HT-29 (cell line): ENCODE measurements around the gene TSSK3. TPM values are rescaled to one million over a fixed set of nuclear protein-coding genes. Genes with fewer than 3 reads are reported as not detected.

Experiments
- DNase-seq: peaks from one replicate; pipeline ENCODE4 v3.0.0-alpha.2; 2015; ENCODE audit warnings: low spot score
- total RNA-seq: library from RNA; depleted of rRNA; stranded (reverse); fragments of >200 nt; shearing (Covaris generic); gene quantifications from 2 replicates; pipeline ENCODE4 v1.2.3, GENCODE V29; 2014; rRNA removed

The TSSK3 gene
- total RNA-seq: 0.08 and 1.8 TPM in 2 replicates

GRCh38 chr1:32362474-32363313 is at the start of gene TSSK3, which contains the start of gene FAM229A:
Gene TSSK3 (plus strand): TSS chr1:32362539. CDS start chr1:32362702, 163 bp downstream.
Gene FAM229A (minus strand): TSS chr1:32362485. CDS start chr1:32362091, 394 bp downstream.
- no peak for DNase-seq

GRCh38 chr1:32316903-32317277 is 45.4 kb upstream of the TSSK3 start:
- DNase-seq: no peak

- DNase-seq: no peak
These were observed 44.0 kb upstream of the TSSK3 start for GRCh38 chr1:32318127-32318869.

GRCh38 chr1:32321712-32322291 is 40.5 kb upstream of the TSSK3 start:
- DNase-seq: peak; percentile 94

GRCh38 chr1:32327204-32327603 is 35.1 kb upstream of the TSSK3 start:
- no peak for DNase-seq

GRCh38 chr1:32329931-32330466 is 32.3 kb upstream of the TSSK3 start:
- DNase-seq: no peak

GRCh38 chr1:32330558-32331151 is 31.7 kb upstream of the TSSK3 start:
- DNase-seq: no peak

- no peak for DNase-seq
These were observed 30.8 kb upstream of the TSSK3 start for GRCh38 chr1:32331549-32331948.

GRCh38 chr1:32332290-32333079 is 29.9 kb upstream of the TSSK3 start:
- DNase-seq: peak; percentile 84

- no peak for DNase-seq
These were observed 28.9 kb upstream of the TSSK3 start for GRCh38 chr1:32333251-32333963.

- DNase-seq: no peak
These were observed 28.0 kb upstream of the TSSK3 start for GRCh38 chr1:32334274-32334861.

GRCh38 chr1:32334864-32335534 is 27.3 kb upstream of the TSSK3 start:
- peak; percentile 66 for DNase-seq

GRCh38 chr1:32335535-32335789 is 26.9 kb upstream of the TSSK3 start:
- DNase-seq: no peak

- peak; percentile 74 for DNase-seq
These were observed 26.3 kb upstream of the TSSK3 start, which contains the start of gene MARCKSL1 for GRCh38 chr1:32335790-32336590. Gene MARCKSL1 (minus strand): TSS chr1:32336233. CDS start chr1:32336033, 200 bp downstream.

GRCh38 chr1:32336591-32336932 is 25.8 kb upstream of the TSSK3 start:
- DNase-seq: no peak

GRCh38 chr1:32336963-32337675 is 25.2 kb upstream of the TSSK3 start:
- no peak for DNase-seq

GRCh38 chr1:32337855-32338636 is 24.3 kb upstream of the TSSK3 start:
- peak; percentile 75 for DNase-seq
